ENCODE data around the gene HTR1D.
"Not testable (repeated sequence)": the region's sequence is repeated elsewhere in the genome, so short reads cannot be mapped to it uniquely, and the experiment has no call there.

HTR1D gene

DNA sequence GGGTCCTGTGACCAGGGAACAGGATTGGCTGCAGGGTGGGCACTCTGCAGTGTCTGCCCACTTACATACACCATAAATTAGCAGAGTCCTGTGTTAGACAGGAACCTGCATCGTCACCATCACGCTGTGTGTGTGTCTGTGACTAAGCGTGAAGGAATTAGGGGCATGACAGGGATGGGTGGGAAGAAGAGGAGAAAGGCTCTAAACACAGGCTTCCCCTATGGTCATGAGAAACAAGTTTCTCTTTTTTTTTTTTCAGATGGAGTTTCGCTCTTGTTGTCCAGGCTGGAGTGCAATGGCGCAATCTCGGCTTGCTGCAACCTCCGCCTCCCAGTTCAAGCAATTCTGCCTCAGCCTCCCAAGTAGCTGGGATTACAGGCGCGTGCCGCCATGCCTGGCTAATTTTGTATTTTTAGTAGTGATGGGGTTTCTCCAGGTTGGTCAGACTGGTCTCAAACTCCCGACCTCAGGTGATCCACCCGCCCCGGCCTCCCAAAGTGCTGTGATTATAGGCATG, 28.3 kb downstream of the HTR1D start:
- H3K27me3 ChIP-seq, H3K4me2 ChIP-seq, H3K4me3 ChIP-seq, H4K20me1 ChIP-seq, H3K27ac ChIP-seq, H3K9ac ChIP-seq, H3K9me3 ChIP-seq, H3K36me3 ChIP-seq: not testable (repeated sequence)
- H3K4me1 ChIP-seq: peaks cover 16% of the 10 kb centered on the region
- 0 out of 2 replicates have a peak, but pooled peaks have one; percentile 8 for TF ChIP-seq Cebpa-rat (IDR thresholded peaks at IDR 0.05)

DNA sequence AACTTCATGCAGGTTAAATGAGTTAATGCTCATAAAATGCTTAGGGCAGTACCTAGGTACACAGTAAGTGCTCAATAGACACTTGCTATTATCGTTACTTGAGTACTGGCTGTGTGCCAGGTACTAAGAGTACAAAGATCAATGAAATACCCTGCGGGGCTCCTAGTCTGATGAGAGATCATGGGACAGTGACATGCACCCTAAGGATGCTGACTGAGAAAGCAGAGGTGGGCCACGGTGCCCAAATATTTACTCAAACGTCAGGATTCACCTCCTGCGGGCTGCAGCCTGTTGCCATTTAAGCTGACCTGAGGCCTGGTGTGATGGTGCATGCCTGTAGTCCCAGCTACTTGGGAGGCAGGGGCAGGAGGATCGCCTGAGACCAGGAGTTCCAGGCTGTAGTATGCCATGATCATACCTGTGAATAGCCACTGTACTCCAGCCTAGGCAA, 28.8 kb downstream of the HTR1D start:
- H3K9me3 ChIP-seq: no peaks in the 10 kb centered on the region
- no peak overlapping the region for H3K9ac ChIP-seq
- no peaks in the 10 kb centered on the region for H3K36me3 ChIP-seq
- H3K4me1 ChIP-seq: peaks cover 16% of the 10 kb centered on the region
- no peak overlapping the region for H3K4me3 ChIP-seq
- TF ChIP-seq Cebpa-rat (IDR thresholded peaks at IDR 0.05): no peak
- no peaks in the 10 kb centered on the region for H3K27me3 ChIP-seq
- H3K27ac ChIP-seq: no peak overlapping the region
- H3K4me2 ChIP-seq: peak overlapping the region; percentile 35
- no peaks in the 10 kb centered on the region for H4K20me1 ChIP-seq

DNA sequence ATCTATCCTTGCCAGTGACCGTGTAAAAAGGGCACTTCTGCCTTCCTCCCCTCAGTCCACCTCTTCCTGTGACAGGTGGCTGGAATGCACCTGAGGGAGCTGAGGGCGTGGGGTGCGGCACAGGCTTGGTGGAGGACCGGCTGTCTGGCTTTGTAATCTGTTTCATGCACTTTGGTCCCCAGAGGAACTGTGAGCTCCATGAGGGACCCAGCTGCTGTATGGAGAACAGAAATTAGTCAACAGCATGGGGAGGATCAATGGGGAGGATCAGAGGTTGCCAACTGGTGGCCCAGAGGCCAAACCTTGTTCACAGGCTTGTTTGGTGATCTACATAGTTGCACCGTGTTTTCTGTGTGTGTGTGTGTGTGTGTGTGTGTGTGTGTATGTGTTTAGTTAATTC, 29.7 kb downstream of the HTR1D start:
- Histone ChIP-seq H3K4me2 (peak overlapping the region; percentile 35), H3K27me3 (no peaks in the 10 kb centered on the region), H3K36me3 (no peaks in the 10 kb centered on the region), H3K9ac (no peak overlapping the region), H3K4me3 (no peak overlapping the region), H3K27ac (no peak overlapping the region), H3K9me3 (no peaks in the 10 kb centered on the region), H4K20me1 (no peaks in the 10 kb centered on the region), H3K4me1 (peaks cover 16% of the 10 kb centered on the region)
- TF ChIP-seq Cebpa-rat (IDR thresholded peaks at IDR 0.05): no peak

DNA sequence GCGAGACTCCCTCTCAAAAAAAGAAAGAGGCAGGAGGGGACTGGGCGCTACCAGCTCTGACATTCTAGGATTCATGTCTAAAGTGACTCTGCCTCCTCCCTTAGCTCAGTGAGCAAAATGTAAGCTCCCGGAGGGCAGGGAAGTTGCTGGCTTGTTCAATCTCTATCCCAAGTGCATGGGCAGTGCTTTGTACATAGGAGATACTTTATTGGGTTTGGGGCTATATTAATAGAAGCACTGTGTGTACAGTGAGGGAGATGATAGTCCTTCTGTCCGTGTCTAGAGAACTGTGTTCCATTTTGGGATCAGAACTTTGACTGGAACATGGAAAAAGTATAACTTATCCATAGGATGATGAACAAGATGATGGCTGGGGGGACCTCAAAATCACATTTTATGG, 31.9 kb downstream of the HTR1D start:
- H4K20me1 ChIP-seq: no peaks in the 10 kb centered on the region
- H3K27me3 ChIP-seq: no peaks in the 10 kb centered on the region
- no peak overlapping the region for H3K4me3 ChIP-seq
- H3K9me3 ChIP-seq: no peaks in the 10 kb centered on the region
- H3K4me1 ChIP-seq: peaks cover 17% of the 10 kb centered on the region
- H3K4me2 ChIP-seq: no peak overlapping the region
- no peak overlapping the region for H3K27ac ChIP-seq
- no peaks in the 10 kb centered on the region for H3K36me3 ChIP-seq
- H3K9ac ChIP-seq: no peak overlapping the region
- no peak for TF ChIP-seq Cebpa-rat (IDR thresholded peaks at IDR 0.05)

DNA sequence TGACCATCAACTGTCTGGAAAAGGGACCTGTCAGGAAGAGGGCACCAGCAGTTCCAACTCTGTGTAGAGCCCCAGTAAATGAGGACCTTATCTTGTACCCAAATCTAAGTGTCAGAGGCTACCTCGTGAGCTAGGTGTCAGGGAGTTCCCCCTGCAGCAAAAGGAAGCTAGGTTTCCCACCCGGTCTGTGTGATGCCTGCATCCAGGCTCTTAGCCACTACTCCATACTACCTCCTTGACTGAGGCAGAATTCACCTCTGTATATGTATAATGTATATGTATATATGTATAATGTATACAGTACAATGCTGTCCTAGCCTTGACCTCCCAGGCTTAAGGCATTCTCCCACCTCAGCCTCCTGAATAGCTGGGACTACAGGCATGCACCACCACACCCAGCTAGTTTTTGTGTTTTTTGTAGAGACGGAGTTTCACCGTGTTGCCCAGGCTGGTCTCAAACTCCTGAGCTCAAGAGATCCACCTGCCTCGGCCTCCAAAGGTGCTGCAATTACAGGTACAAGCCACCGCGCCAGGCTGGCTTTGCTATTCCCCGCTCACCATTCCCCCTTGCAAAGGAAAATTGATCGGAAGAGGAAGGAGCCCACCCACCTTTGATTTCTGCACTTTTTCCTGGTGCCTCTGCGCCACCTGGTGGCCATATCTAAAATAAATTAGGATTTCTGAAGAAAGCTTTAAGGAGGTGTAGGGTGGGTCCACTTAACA, 32.9 kb downstream of the HTR1D start:
- no peak overlapping the region for H3K27ac ChIP-seq
- H4K20me1 ChIP-seq: no peaks in the 10 kb centered on the region
- H3K4me2 ChIP-seq: peak overlapping the region; percentile 79
- no peaks in the 10 kb centered on the region for H3K27me3 ChIP-seq
- 0 out of 2 replicates have a peak overlapping the region, but pooled peaks have one; percentile 29 for H3K4me3 ChIP-seq
- H3K9ac ChIP-seq: no peak overlapping the region
- peaks cover 25% of the 10 kb centered on the region for H3K4me1 ChIP-seq
- no peaks in the 10 kb centered on the region for H3K36me3 ChIP-seq
- no peaks in the 10 kb centered on the region for H3K9me3 ChIP-seq
- TF ChIP-seq Cebpa-rat (IDR thresholded peaks at IDR 0.05): no peak

DNA sequence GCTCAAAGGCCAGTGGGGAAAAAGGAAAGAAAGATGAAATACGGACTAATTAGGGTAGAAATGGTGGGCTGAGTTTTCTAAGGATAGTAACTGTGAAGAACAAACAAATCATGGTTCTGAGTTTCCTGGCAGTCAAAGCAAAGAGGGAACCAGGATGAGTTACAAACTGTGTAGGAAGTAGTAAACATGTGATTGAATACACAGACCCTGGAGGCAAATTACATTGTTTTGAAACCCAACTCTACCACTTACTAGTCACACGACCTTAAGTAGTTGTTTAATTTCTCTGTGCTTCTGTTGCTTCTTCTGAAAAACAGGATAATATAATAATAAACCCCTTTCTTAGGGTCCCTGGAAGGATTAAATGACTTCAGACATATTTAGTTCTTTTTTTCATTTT, 37.4 kb downstream of the HTR1D start:
- H3K4me2 ChIP-seq: no peak overlapping the region
- H3K4me3 ChIP-seq: no peak overlapping the region
- no peak overlapping the region for H3K9ac ChIP-seq
- no peaks in the 10 kb centered on the region for H3K36me3 ChIP-seq
- H4K20me1 ChIP-seq: no peaks in the 10 kb centered on the region
- TF ChIP-seq Cebpa-rat (IDR thresholded peaks at IDR 0.05): no peak
- H3K9me3 ChIP-seq: no peaks in the 10 kb centered on the region
- no peaks in the 10 kb centered on the region for H3K27me3 ChIP-seq
- H3K4me1 ChIP-seq: peaks cover 41% of the 10 kb centered on the region
- H3K27ac ChIP-seq: no peak overlapping the region

DNA sequence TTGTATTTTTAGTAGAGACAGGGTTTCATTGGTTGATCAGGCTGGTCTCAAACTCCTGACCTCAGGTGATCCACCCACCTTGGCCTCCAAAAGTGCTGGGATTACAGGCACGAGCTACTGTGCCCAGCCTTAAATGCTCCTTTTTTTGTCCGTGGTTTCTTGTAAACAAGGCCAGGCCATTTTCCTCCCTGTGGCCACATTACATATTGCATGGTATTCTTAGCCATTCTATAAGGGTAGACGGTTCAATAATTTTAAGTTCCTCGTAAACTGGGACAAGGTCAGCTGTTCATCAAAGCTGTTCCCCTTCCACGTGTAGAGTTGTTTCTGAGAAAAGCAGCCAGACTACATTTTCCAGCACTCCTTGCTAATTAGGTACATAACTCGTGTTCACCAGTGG, 38.4 kb downstream of the HTR1D start:
- H3K4me1 ChIP-seq: peaks cover 41% of the 10 kb centered on the region
- H3K9ac ChIP-seq: no peak overlapping the region
- no peak overlapping the region for H3K4me3 ChIP-seq
- H3K36me3 ChIP-seq: no peaks in the 10 kb centered on the region
- H3K27ac ChIP-seq: no peak overlapping the region
- H3K27me3 ChIP-seq: no peaks in the 10 kb centered on the region
- H4K20me1 ChIP-seq: no peaks in the 10 kb centered on the region
- no peaks in the 10 kb centered on the region for H3K9me3 ChIP-seq
- no peak for TF ChIP-seq Cebpa-rat (IDR thresholded peaks at IDR 0.05)
- H3K4me2 ChIP-seq: peak overlapping the region; percentile 87

DNA sequence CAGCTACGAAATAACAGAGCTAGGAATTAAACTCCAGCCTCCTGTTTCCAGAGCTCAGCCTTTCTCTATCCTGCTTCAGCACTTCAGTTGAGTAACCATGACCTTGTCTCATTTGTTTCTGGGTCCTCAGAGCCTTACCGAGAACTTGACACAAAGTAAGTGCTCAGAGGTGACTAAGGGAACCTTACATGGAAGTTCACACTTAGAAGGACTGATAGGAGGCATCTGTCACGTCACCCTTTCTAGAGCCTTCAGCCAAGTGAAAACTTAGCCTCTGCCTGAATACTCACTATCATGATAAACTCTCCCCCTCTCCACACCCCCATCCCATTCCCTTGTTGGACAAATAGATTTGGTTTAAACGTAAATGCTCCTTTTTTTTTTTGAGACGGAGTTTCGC, 38.9 kb downstream of the HTR1D start:
- peak overlapping the region; percentile 68; the same call in 1 of the 2 replicates for H3K4me3 ChIP-seq
- H3K9ac ChIP-seq: no peak overlapping the region; the same call in 1 of the 2 replicates
- no peaks in the 10 kb centered on the region for H4K20me1 ChIP-seq
- no peaks in the 10 kb centered on the region for H3K36me3 ChIP-seq
- no peak overlapping the region for H3K27ac ChIP-seq
- TF ChIP-seq Cebpa-rat (IDR thresholded peaks at IDR 0.05): no peak
- no peaks in the 10 kb centered on the region for H3K9me3 ChIP-seq
- peaks cover 41% of the 10 kb centered on the region for H3K4me1 ChIP-seq
- H3K27me3 ChIP-seq: no peaks in the 10 kb centered on the region
- peak overlapping the region; percentile 87 for H3K4me2 ChIP-seq

DNA sequence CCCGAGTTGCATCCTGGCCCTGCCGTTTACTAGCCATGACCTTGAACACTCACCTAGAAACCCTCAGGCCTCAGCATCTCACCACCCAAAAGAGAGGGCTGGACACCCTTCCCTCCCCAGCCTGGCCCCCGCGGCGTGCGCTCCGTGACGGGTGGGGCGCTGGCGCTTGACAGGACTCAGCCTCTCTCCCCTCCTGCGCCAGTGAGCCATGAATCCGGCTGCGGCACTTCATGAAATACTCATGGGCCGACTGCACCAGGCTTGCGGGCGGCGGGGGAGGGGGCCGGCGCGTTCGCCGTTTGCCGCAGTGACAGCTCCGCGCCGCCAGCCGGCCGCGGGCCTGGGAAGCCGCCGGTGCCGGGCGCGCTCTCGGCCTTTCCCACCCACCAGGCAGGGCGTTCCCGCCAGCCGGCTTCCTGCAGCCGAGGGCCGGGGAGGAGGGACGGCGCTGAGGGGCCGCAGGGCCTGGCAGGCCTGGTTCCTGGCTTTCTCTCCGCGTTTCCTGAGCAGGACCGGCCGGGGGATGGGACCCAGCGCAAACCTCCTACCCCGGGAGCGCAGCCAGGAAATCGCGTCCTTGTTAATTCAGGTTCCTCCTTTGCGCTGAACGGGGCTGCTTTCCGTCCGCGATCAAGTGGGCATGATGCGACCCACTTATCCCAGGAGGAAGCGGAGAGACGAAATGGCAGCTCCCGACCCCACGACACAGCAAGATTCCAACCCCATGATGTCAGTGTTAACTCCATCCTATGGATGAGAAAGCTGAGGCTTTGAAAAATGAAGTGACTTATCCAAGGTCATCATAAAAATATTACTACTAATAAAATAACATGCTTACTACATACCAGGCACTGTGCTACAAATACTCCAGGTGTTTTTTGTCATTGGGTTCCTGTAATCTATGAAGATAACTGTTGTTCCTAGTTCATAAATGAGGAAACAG, 39.6 kb downstream of the HTR1D start:
- peak overlapping the region; percentile 87 for H3K4me2 ChIP-seq
- H3K36me3 ChIP-seq: no peaks in the 10 kb centered on the region
- TF ChIP-seq Cebpa-rat (IDR thresholded peaks at IDR 0.05): no peak
- peaks cover 45% of the 10 kb centered on the region for H3K4me1 ChIP-seq
- H3K9me3 ChIP-seq: no peaks in the 10 kb centered on the region
- H3K27me3 ChIP-seq: no peaks in the 10 kb centered on the region
- peak overlapping the region; percentile 68 for H3K4me3 ChIP-seq
- no peaks in the 10 kb centered on the region for H4K20me1 ChIP-seq
- peak overlapping the region; percentile 73 for H3K9ac ChIP-seq
- H3K27ac ChIP-seq: peak overlapping the region; percentile 80

DNA sequence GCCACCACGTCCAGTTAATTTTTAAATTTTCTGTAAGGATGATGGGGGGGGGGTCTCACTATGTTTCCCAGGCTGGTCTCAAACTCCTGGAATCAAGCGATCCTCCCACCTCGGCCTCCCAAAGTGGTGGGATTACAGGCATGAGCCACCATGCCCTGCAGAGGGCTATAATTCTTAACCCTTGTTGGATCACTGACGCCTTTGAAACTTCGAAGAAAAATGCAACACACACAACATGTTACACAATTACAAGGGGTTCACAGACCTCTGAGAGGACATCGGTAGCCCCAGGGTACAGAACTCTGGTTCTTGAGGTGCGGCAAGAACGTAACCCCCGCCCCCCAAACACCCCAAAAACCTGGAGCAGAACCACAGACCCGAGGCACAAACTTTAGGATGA, 40.3 kb downstream of the HTR1D start:
- Histone ChIP-seq H3K27ac (peak overlapping the region; percentile 80), H3K36me3 (no peaks in the 10 kb centered on the region), H3K4me3 (peak overlapping the region; percentile 68), H3K9ac (peak overlapping the region; percentile 73), H3K4me2 (peak overlapping the region; percentile 87), H3K9me3 (no peaks in the 10 kb centered on the region), H3K27me3 (no peaks in the 10 kb centered on the region), H3K4me1 (peaks cover 51% of the 10 kb centered on the region), H4K20me1 (no peaks in the 10 kb centered on the region)
- no peak for TF ChIP-seq Cebpa-rat (IDR thresholded peaks at IDR 0.05)
